HG03175 (cell line): ENCODE measurements around the gene KCNJ9.
"Not testable (repeated sequence)": the region's sequence is repeated elsewhere in the genome, so short reads cannot be mapped to it uniquely, and the experiment has no call there.

Experiments used
- ATAC-seq: cut with Tn5 transposase; IDR thresholded peaks from one replicate; pipeline ENCODE4 v1.9.1; 2021; ENCODE audit warnings: mild to moderate bottlenecking, moderate library complexity; ENCODE audit not compliant: unreplicated experiment

The KCNJ9 gene

DNA sequence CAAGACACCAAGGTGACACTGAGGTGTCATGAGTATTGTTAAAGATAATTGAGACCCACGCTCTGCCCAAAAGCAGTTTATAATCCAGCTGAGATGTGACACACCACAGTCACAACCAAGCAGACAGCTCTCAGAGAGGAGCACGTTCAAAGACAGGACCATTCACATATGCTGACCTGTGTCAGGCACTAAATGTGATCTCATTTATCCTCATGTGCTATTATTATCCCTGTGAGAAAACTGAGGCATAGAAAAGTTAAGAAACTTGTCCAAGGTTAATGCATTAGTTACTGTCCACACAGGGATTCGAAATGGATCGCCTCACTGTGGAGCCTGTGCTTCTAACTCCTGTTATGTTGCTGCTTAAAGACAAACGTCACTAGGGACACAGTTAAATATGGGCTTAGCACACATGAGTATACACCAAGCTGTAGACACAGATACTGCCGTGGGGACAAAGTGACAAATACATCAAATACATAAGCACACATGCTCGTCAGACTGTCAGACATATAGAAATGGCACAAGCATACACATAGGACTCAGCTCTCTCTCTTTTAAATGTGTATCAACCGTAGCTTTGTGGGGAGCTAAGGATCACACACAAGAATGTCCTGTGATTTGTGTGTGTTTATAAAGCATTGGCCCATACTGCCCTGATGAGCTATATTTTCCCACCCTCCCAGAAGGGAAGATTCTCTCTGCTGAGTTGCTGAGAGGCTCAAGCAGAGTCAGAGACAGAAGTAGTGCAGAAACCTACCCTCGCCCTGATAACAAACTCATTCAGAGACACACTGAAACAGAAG lies 20.6 kb downstream of the KCNJ9 start:
- no peak for ATAC-seq

DNA sequence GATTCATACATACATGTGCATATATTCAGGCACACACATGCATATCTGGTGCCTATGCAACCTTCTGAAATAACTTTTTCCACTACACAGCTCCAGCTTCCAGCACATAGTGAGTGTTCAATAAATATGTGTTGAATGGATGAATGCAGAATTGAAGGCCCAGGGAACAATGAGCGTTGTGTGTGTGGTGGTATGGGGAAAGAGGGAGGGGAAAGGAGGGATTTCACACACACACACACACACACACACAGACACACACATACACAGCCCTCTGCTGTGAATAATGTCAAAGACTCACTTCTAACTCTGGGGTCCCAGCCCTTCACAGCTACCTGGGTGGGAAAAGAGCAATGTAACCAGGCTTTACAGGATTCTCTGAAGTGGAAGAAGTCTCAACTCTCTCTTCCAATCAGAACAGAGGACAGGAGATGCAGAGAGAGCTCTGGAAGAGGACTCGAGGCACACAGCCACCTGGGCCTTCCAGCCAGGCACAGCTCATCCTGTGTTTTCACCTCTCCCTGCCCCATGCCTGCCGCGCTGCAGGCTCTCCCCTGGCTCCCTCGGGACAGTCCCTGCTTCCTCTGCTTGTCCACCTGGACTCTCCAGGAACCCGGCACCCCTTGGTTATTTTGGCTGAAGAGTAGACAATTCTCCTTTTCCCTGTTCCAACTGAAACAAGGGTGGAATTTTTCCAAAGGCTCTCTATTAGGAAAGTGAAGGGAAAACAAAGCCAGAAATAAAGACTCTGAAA lies 22.5 kb downstream of the KCNJ9 start:
- no peak for ATAC-seq

DNA sequence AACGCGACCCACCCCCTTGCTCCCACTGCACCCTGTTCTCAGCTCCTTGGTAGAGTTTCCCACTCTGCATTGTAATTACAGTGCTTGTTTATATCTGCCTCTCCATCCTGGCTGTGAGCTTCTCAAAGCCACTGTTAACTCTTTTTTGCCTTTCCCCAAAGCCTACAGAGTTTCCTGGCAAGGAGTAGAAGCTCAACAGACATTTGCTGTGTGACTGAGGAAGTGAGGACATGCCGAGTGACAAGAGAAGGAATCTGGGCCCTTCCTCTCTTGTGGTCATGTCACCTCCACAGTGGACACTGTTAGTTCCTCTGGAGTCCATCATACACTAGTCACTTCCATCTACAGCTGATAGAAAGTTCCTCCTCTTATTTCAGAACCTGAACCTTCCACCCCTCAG lies 23.1 kb downstream of the KCNJ9 start:
- ATAC-seq, result no peak

DNA sequence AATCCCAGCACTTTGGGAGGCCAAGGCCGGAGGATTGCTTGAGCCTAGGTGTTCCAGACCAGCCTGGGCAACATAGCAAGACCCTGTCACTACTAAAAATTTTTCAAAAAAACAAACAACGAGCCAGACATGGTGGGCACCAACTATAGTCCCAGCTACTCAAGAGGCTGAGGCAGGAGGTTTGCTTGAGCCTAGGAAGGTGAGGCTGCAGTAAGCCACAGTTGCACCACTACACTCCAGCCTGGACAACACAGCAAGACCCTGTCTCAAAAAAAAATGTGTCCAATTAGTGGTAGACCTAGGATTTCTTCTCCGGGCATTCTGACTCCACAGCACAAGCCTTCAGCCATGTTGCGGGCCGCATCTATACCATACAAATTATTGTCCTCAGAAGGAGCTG lies 23.8 kb downstream of the KCNJ9 start:
- no peak for ATAC-seq

DNA sequence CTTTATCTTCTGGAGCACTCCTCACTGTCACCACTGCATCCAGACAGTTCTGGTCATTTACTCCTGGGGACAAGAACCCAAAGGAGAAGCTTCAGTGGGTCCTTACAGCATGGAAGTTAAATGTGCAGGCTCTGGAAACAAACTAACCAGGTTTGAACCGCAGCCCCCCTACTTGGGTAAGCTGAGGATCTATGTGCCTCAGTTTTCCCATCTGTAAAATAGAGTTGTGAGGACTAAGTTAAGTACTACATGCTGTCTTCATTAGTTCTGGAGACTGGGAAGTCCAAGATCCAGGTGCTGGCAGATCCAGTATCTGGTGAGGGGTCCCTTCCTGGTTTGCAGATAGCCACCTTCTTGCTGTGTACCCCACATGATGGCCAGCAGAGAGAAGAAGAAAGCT lies 26.2 kb downstream of the KCNJ9 start:
- ATAC-seq, result no peak

DNA sequence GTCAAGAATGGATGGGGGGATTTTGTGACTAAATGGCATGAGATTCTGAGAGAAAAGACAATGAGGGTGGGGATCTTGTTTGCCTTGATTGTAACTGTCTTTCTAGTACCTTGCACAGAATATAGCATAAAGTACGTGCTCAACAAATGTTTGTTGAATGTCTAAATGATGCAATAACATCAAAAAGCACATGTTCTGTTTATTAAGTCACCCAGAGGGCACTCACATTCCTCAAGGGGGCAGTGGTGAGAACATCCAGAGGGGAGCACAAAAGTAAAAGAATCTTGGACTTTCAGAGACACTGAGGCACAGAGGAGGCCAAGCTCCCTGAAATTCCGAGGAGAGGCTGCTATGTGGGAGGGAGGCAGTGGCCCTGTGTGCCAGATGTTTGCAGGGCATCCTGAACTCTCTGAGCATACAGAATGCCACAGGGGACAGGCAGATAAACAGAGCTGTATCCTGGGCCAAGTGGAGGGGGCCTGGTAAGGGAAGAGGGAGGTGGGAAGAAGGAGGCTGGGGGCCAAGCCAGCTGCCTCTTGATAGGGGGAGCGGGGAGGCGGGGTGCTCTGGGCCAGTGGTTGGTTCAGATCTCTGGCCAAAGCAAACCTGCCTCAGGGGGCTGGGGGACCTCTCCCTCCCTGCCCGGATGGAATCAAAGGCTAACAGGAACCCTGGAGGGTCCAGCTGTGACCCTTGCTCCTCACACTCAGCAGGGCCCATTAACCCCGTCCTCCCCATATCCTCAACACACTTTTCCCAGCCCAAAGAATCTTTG lies 27.7 kb downstream of the KCNJ9 start:
- ATAC-seq, result no peak

DNA sequence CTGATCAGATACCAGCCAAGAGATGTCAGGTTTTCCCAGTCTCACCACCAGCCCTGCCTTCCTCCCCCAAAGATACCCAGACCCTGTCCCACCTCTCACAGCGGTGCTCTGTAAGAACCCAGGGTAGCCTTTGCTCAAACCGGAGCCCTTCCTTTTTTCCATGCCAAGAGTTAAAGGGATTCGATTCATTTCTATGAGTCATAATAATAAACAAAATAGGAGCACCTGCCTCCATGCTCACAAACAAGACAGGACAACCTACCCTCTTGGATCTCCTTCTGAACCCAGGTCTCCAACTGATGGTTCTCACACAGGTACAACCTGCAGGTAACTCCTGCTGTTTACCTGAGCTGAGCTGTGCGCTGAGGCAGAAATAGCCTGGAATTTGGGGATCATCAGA lies 28.3 kb downstream of the KCNJ9 start:
- no peak for ATAC-seq

DNA sequence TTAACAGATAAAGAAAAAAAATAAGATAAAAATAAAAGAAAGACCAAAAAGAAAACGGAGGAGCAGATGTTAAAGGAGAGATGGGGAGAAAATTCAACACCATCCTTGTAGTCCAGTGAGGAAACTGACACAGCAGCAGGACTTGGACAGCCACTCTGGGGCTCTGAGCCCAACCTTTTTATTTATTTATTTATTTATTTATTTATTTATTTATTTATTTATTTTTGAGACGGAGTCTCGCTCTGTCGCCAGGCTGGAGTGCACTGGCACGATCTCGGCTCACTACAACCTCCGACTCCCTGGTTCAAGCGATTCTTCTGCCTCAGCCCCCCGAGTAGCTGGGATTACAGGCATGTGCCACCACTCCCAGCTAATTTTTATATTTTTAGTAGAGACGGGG lies 30.1 kb downstream of the KCNJ9 start:
- ATAC-seq, result not testable (repeated sequence)

DNA sequence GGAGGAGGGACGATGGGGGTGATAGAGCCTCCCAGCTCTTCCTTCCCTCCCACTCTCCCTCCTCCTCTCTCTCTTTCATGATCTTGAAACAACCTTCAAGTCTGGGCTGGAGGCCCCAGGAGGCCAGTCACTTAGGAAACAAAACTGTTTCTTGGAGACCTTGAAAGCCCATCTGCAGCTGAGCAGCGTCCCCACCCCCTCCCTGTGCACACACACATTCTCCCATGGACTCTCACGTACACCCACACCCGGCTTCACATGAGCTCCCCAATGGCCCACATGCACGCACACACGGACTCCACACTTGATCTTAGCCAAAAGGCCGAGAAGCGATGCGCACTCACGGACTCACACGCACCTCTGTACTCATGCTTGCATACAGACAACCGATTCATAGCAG lies 31.0 kb downstream of the KCNJ9 start:
- no peak for ATAC-seq

DNA sequence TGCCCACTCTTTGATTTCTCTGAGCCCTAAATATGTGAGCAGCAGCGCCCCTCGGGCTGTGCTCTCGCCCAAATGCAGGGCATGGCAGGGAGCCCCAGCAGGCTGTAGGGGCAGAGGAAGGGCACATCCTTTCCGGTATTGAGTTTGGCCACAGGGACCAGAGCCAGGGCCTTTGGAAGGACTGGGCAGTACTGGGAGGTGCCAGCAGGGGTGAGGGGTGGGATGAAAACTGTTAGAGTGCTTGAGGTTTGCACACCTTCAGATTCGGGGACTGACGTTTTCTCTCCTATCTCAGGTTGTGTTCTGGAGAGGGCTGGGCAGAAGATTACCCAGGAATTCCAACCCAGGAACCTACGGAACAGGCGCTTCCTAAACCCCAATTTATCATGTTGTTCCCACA lies 32.1 kb downstream of the KCNJ9 start:
- no peak for ATAC-seq

DNA sequence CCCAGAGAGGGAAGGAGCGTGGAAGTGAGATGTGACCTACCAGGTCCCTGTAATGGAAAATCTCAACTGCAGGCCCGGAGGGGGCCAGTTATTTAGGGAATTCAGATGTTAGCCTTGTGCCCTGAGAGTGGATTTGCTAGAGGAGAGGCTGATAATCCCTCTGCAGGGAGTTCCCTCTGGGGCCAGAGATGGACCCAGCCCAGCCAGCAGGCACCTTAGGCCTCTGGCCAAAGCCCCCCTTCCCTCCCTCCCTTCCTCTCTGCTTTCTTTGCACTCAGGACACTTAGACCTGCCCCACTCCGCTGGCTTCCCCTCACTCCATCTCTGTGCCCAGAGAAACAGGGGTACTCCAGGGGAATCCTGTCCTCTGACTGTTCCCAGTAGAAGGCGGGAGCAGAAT lies 32.7 kb downstream of the KCNJ9 start:
- no peak for ATAC-seq

DNA sequence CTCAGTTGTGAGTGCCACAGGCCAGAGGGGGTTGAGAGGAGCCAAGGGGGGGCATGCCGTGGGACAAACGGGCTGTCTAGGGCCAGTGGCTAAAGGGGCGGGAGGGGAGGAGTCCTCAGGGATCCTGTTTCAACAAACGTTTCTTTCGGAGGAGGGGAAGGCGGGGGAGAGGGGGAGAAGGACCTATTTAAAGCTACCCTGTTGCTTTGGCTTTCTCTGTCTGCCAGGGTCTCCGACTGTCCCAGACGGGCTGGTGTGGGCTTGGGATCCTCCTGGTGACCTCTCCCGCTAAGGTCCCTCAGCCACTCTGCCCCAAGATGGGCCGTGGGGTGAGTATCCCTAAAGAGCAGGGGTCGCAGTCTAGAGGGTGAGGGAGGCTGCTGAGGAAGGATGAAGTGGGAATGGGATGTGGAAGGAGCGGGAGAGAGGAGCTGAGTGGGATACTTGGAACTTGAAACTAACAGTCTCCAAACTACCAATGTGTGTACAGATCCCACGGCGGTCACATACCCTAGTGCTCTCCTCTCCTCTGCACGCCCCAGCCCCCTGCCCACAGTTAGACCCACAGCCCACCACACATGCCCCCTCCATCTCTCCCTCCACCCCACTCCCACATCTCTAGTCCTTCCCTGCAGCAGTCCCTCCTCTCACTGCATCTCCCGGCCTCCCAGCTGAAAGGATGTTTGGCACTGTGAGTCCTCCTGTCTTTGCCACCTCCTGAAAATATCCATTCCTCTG lies 34.4 kb downstream of the KCNJ9 start, which contains the start of gene ATP1A2:
Gene ATP1A2, plus strand, starts transcription at position 215 of the 738 bp plus-strand sequence. Its CDS starts 103 bp downstream, at position 318.
- ATAC-seq, result no peak

DNA sequence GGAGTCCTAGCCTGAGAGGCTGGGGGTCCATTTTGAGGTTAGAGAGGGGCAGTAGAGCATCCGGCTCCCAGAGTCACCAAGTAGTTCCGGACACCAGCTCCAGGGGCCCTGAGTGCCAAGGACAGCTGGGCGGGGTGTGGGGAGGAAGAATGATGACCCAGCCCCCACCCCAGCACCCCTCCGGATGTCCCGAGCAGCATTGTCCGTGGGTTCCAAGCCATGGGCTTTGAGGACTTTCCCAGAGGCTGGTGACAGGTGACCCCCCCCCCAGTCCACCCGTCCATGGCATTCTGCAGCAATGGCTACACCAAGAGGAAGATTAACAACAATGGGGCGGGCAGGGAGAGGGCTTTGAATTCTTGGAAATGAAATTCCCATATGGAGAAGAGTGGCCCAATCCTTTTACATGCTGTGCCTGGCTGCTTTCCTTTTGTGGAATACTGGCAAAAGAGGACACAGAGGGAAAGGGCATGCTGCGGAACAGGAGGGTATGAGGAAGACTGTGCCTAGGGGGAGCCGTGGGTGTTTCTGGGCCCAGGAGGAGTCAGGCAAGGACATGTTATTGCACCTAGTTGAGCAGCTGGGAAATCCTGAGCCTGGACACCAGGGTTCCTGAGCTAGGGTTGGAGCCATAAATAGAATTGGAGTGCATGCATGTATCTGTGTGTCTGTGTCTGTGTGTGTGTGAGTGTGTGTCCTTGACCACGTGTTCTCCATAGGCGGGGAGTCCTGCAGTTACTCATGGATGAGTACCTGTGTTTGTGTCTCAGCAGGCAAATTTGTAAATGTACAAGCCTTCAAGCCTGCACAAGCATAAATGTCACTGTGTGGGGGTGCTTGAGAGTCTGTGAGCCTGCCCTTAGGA lies 35.2 kb downstream of the KCNJ9 start:
- no peak for ATAC-seq

DNA sequence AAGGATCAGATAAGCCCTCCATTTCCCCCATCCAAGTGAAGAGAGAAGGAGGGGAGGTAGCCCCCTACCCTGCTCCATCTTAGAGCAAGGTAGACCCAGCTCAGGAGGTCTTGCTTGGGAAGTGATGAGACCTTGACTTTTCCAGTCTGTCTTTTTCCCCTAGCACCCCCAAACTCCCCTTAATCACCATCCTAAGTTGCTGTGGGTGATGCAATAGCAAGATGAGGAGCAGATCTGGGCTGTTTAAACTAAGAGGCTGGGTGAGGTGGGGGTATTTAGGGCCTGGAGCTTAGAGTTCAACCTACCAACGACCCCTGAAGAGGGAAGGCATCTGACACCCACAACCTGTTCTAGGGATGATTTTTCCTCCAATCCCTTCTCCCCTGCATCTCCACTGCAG lies 36.0 kb downstream of the KCNJ9 start:
- ATAC-seq, result no peak

DNA sequence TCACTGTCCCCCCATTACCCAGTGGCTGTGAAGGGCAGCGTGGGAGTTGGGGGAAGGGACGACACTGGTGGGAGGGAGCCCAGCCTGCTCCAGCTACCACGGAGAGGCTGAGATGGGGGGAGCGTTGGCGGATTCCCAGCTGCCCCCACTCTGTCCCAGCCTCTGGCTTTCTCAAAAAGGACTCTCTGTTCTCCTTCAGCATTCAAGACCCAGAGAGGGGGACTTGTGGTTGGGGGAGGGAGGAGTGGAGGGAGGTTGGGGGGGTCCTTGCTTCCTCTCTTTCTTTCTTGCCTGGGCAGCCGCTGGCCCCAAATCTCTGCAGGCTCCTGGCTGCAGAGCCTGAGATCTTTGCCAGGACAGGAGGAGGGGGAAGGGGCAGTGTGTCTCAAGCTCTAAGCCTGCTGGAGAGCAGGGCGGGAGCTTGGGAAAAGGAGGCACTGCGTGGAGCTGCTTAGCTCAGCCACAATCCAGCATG lies 36.4 kb downstream of the KCNJ9 start:
- ATAC-seq, result no peak

DNA sequence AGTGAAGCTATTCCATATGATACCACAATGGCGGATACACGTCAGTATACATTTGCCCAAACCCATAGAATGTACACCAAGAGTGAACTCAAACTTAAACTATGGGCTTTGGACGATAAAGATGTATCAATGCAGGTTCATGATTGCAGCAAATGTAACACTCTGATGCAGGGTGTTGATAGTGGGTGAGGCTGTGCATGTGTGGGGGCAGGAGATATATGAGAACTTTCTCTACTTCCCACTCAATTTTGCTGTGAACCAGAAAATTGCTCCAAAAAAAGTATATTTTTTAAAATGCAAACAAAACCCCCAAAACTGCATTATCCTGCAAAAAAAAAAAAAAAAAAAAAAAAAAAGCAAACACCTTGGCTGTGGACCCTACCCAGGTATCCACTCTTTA lies 37.6 kb downstream of the KCNJ9 start:
- no peak for ATAC-seq

DNA sequence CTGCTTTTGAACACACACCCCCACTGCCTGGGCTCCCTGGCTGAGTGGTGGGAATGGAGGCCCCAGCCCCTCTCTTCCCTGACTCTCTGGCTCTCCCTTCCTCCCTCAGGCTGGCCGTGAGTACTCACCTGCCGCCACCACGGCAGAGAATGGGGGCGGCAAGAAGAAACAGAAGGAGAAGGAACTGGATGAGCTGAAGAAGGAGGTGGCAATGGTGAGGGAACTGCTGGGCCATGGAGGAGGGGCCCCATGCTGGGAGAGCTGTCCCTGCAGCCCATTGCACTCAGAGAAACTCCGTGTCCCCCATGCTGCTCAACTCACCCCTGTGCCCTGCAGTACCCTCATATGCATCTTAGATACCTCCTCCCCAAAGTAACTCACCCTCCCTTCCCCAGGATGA lies 39.5 kb downstream of the KCNJ9 start:
- no peak for ATAC-seq

DNA sequence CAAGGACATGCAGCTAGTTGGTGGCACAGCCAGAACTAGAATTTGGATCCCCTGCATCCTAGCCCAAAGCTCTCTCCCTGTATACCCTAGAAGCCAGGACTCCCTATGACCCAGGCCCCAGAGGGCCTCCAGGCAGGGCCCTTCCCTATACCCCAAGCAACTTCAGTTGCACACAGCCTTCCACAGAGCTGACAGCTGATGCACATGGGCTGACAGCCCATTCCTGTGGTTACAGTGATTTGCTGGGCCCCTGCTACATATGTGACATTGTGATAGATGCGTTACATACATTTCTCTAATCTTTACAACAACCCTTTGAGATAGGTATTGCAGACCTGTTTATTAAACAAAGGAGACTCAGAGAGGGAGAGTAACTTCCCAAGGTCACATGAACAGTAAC lies 40.0 kb downstream of the KCNJ9 start:
- ATAC-seq, result no peak

DNA sequence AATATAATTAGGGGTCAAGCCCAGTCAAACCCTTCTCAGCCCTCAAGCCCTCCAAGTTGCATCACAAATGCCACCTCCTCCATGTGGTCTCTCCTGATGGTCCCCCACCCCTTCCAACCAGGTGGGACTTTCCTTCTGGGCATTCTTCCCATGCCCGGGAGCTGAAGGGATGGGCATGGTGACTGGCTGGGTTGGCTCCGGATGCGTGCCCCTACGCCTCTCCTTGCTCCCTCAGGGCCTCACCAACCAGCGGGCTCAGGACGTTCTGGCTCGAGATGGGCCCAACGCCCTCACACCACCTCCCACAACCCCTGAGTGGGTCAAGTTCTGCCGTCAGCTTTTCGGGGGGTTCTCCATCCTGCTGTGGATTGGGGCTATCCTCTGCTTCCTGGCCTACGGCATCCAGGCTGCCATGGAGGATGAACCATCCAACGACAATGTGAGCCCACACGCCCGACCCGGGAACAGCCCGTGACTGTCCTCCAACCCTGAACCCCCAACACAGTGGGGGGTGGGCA lies 41.7 kb downstream of the KCNJ9 start:
- no peak for ATAC-seq

DNA sequence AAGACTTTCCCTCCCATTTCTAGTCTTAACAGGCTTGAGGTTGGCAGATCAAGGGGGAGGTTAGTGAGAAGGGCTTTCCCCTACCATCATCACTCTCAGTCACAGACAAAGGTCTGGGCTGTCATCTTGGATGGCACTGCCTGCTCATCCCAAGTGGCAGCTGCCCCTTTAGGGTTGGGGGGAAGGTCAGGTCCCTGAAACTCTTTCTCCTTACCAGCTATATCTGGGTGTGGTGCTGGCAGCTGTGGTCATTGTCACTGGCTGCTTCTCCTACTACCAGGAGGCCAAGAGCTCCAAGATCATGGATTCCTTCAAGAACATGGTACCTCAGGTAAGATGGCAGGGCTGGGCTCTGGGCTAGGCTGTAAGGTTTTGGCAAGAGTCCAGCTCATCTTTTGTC lies 42.4 kb downstream of the KCNJ9 start:
- no peak for ATAC-seq
